Left lung (tissue), 10 donors: ENCODE data around the gene ANXA6. TPM values are rescaled to one million over a fixed set of nuclear protein-coding genes. Genes with fewer than 3 reads are reported as not detected.

ENCODE experiments used
- ATAC-seq: fragments of 200-7000 bp; cut with Tn5 transposase; one replicate; pipeline ENCODE4 v1.9.1; 2020; ENCODE audit warnings: moderate library complexity
- DNase-seq, 4 donors: peaks; one replicate each; pipeline ENCODE4 v3.0.0-alpha.2; 2013 to 2020
- H3K27ac ChIP-seq, 2 donors: fragments of 200-600 bp; sonication (generic) in 1 of 2; one replicate each; pipeline versions ENCODE4 v1.5.0 to v1.8.0; 2020 to 2021
- H3K27me3 ChIP-seq, 2 donors: fragments of 200-600 bp; sonication (generic) in 1 of 2; one replicate each; pipeline versions ENCODE4 v1.5.0 to v1.8.0; 2020 to 2021
- H3K36me3 ChIP-seq, 2 donors: fragments of 200-600 bp; sonication (generic) in 1 of 2; one replicate each; pipeline versions ENCODE4 v1.5.0 to v1.8.0; 2020 to 2021
- H3K4me1 ChIP-seq, 2 donors: fragments of 200-600 bp; one replicate each; pipeline ENCODE4 v1.8.0; 2021
- H3K4me3 ChIP-seq, 2 donors: fragments of 200-600 bp; sonication (generic) in 1 of 2; one replicate each; pipeline versions ENCODE4 v1.5.0 to v1.8.0; 2020 to 2021; ENCODE audit warnings: mild to moderate bottlenecking in 1 of 2
- H3K9me3 ChIP-seq, 2 donors: fragments of 200-600 bp; sonication (generic) in 1 of 2; one replicate each; pipeline versions ENCODE4 v1.5.0 to v1.8.0; 2020 to 2021
- CTCF ChIP-seq, 2 donors: fragments of 200-600 bp; sonication (generic) in 1 of 2; IDR thresholded peaks; one replicate each; pipeline versions ENCODE4 v1.5.0 to v1.8.0; 2021; ENCODE audit warnings: antibody characterized with exemption in 2 of 2
- intact Hi-C, 2 donors: fragments of 100-400 bp; cut with DNase I; formaldehyde crosslinking; loops; one replicate each; pipeline versions ENCODE4 v1.11.2 to v1.14.2; 2022
- polyA plus RNA-seq, 6 donors: library from polyadenylated mRNA; unstranded; fragments of 120-200 nt; gene quantifications; one replicate each; pipeline ENCODE4 v1.2.1, GENCODE V29; 2013; ENCODE audit not compliant: insufficient read length in 6 of 6
- total RNA-seq, 2 donors: library from RNA; stranded (reverse); fragmentation: NEBNext Ultra II Directional; extraction: Animal tissue kit (Norgen Biotek cat#: 25700); gene quantifications; one replicate each; pipeline ENCODE4 v1.2.1, GENCODE V29; 2021
- donor health status: DM: no; HTN: yes; CAD: no.
- donor health status: DM: no; HTN: no; CAD: no.

ANXA6 gene
- total and polyA plus RNA-seq, 8 donors, result 188 to 303 (median 291) TPM

- DNase-seq, result no peak
- Histone ChIP-seq H3K27me3 (no peaks in the 10 kb centered on the region), H3K4me3 (no peak overlapping the region), H3K27ac (no peak overlapping the region), H3K9me3 (no peaks in the 10 kb centered on the region), H3K36me3 (peaks cover 0 to 95% of the 10 kb centered on the region in 2 donors), H3K4me1 (peaks cover 0 to 27% of the 10 kb centered on the region in 2 donors)
- intact Hi-C loops, result no loop called here
- TF ChIP-seq CTCF (IDR thresholded peaks at IDR 0.05), result no peak
- no peak for ATAC-seq
Measured at GRCh38 chr5:151106043-151106442, 51.5 kb downstream of the ANXA6 start.

GRCh38 chr5:151105561-151105960 lies 52.0 kb downstream of the ANXA6 start:
- DNase-seq, result no peak
- peaks cover 0 to 32% of the 10 kb centered on the region in 2 donors for H3K4me1 ChIP-seq
- H3K27me3 ChIP-seq, result no peaks in the 10 kb centered on the region
- no peak overlapping the region for H3K4me3 ChIP-seq
- no peak for TF ChIP-seq CTCF (IDR thresholded peaks at IDR 0.05)
- intact Hi-C loops, result no loop called here
- H3K27ac ChIP-seq, result no peak overlapping the region
- peaks cover 0 to 92% of the 10 kb centered on the region in 2 donors for H3K36me3 ChIP-seq
- no peaks in the 10 kb centered on the region for H3K9me3 ChIP-seq
- no peak for ATAC-seq

DNA sequence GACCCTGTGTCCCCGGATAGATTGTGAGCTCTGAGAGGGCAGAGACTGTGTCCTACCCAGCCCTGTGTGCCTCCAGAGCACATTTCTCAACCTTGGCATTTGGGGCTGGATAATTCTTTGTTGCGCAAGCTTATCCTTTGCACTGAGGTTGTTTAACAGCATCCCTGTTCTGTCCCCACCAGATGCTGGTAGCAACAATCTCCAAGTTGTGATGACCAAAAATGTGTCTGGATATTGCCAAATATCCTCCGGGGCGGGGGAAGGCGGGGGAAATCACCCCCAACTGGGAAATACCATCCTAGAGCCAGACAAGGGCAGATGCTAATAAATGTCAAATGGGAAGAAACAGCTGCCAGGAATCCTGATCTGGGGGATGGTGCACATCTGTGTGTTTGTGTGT lies 52.8 kb downstream of the ANXA6 start:
- H3K36me3 ChIP-seq, result peaks cover 0 to 84% of the 10 kb centered on the region in 2 donors
- ATAC-seq (peak; percentile 34), DNase-seq (peak in 1 of 4 donors; percentile 70)
- H3K9me3 ChIP-seq, result no peaks in the 10 kb centered on the region
- H3K27me3 ChIP-seq, result no peaks in the 10 kb centered on the region
- intact Hi-C loops, result no loop called here
- no peak overlapping the region for H3K27ac ChIP-seq
- TF ChIP-seq CTCF (IDR thresholded peaks at IDR 0.05), result no peak
- H3K4me1 ChIP-seq, result peaks cover 0 to 37% of the 10 kb centered on the region in 2 donors
- H3K4me3 ChIP-seq, result no peak overlapping the region

GRCh38 chr5:151101746-151102145 lies 55.8 kb downstream of the ANXA6 start:
- TF ChIP-seq CTCF (IDR thresholded peaks at IDR 0.05), result no peak
- no peak for ATAC-seq
- intact Hi-C loops, result no loop called here
- no peak for DNase-seq
- peaks cover 0 to 57% of the 10 kb centered on the region in 2 donors for H3K36me3 ChIP-seq
- peaks cover 0 to 57% of the 10 kb centered on the region in 2 donors for H3K4me1 ChIP-seq
- peak overlapping the region in 1 of 2 donors; percentile 95 for H3K27ac ChIP-seq
- H3K27me3 ChIP-seq, result no peaks in the 10 kb centered on the region
- no peak overlapping the region for H3K4me3 ChIP-seq
- H3K9me3 ChIP-seq, result no peaks in the 10 kb centered on the region

DNA sequence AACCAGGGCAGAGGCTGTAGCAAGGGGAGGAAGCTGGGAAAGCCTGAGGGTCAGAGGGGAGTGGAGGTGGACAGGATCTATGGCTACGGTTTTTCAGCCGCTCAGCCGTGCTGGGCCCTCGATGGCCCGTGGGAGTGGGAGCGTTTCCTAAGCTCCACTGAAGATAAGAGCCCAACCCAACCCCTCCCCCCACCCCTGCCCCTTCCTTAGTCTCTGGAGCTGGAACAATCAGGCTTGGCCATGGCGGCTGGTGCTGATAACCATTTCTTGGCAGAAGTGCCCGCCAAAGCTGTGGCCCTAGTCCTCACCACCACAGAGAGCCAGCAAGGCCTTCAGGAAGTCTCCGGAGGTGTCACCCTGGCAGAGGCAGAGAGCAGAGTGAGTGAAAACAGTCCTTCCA lies 56.4 kb downstream of the ANXA6 start:
- intact Hi-C loops, result no loop called here
- peaks cover 0 to 51% of the 10 kb centered on the region in 2 donors for H3K36me3 ChIP-seq
- no peak for ATAC-seq

More for the DNA sequence above, 56.4 kb downstream of the ANXA6 start:
- no peak overlapping the region for H3K4me3 ChIP-seq
- no peaks in the 10 kb centered on the region for H3K9me3 ChIP-seq
- H3K27me3 ChIP-seq, result no peaks in the 10 kb centered on the region
- no peak for TF ChIP-seq CTCF (IDR thresholded peaks at IDR 0.05)
- DNase-seq, result no peak
- peaks cover 0 to 63% of the 10 kb centered on the region in 2 donors for H3K4me1 ChIP-seq
- peak overlapping the region in 1 of 2 donors; percentile 95 for H3K27ac ChIP-seq
